Transverse colon (tissue), 3 donors: ENCODE data around the gene CACNA2D1.
"Not testable (repeated sequence)": the region's sequence is repeated elsewhere in the genome, so short reads cannot be mapped to it uniquely, and the experiment has no call there.

Experiments used
- EP300 ChIP-seq: sonication (generic); formaldehyde crosslinking; IDR thresholded peaks from one replicate; pipeline ENCODE4 v1.6.1; 2017; ENCODE audit warnings: antibody characterized with exemption, low read depth
- POLR2A ChIP-seq: fragments of 450-650 bp; IDR thresholded peaks from one replicate; pipeline ENCODE4 v1.6.1; 2016; ENCODE audit warnings: antibody characterized with exemption, mild to moderate bottlenecking, moderate library complexity
- TF ChIP-seq, protein P1 (sequence below), 5 experiments: fragments of 200-600 bp in 3 of 5; fragments of 450-650 bp in 2 of 5; sonication (generic) in 3 of 5; IDR thresholded peaks; 1 replicate in 2 of 5; 2 replicates in 3 of 5; pipeline ENCODE4 v1.5.1; 2016 to 2017; ENCODE audit warnings: antibody characterized with exemption in 5 of 5, inconsistent platforms in 3 of 5, mild to moderate bottlenecking in 2 of 5, moderate library complexity in 1 of 5

GRCh38 chr7:82386571-82386970 is 57.0 kb downstream of the CACNA2D1 start:
- TF ChIP-seq, protein P1, sequence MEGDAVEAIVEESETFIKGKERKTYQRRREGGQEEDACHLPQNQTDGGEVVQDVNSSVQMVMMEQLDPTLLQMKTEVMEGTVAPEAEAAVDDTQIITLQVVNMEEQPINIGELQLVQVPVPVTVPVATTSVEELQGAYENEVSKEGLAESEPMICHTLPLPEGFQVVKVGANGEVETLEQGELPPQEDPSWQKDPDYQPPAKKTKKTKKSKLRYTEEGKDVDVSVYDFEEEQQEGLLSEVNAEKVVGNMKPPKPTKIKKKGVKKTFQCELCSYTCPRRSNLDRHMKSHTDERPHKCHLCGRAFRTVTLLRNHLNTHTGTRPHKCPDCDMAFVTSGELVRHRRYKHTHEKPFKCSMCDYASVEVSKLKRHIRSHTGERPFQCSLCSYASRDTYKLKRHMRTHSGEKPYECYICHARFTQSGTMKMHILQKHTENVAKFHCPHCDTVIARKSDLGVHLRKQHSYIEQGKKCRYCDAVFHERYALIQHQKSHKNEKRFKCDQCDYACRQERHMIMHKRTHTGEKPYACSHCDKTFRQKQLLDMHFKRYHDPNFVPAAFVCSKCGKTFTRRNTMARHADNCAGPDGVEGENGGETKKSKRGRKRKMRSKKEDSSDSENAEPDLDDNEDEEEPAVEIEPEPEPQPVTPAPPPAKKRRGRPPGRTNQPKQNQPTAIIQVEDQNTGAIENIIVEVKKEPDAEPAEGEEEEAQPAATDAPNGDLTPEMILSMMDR (IDR thresholded peaks at IDR 0.05): not testable (repeated sequence)
- not testable (repeated sequence) for TF ChIP-seq POLR2A, EP300
